Measurements from ENCODE around the gene GPR4.

DNA sequence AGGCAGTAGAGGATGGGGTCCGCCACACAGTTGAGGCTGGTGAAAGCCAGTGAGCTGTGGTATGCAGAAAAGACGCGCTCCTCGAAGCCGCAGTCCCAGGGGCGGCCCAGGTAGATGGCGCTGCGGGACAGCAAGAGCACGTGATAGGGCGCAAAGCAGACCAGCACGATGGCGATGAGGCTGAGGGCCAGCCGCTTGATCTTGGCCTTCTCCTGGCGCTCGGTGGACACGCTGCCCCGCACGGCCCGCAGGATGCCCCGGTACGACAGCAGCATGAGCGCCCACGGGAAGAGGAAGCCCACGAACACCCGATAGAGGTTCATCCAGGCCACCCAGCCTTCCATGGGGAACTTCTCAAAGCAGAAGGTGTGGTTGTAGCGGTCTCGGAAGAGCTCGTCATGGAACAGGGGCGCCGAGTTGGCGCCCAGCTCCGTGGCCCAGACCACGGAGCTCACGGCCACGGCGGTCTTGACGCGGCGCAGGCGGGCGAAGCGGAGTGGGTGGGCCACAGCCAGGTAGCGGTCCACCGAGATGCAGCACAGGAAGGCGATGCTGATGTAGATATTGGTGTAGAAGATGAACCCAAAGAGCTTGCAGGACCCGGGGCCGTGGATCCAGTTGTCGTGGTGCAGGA lies 10.9 kb downstream of the GPR4 start:
- TF ChIP-seq NFIC (IDR thresholded peaks at IDR 0.05) (no peak), CREB1 (IDR thresholded peaks at IDR 0.05; ENCODE audit: low read depth) (no peak), YY1 (IDR thresholded peaks at IDR 0.05; ENCODE audit: low read depth) (no peak), RAD21 (IDR thresholded peaks at IDR 0.05; ENCODE audit: low read depth) (peak; percentile 93), EP300 (IDR thresholded peaks at IDR 0.05; ENCODE audit: borderline replicate concordance) (no peak), TEAD4 (IDR thresholded peaks at IDR 0.05) (no peak), ZBTB7A (IDR thresholded peaks at IDR 0.05; ENCODE audit: low read depth) (no peak), TAF1 (IDR thresholded peaks at IDR 0.05; ENCODE audit: low read depth) (no peak), CEBPB (IDR thresholded peaks at IDR 0.05) (no peak), TCF12 (IDR thresholded peaks at IDR 0.05; ENCODE audit: low read depth) (no peak)
- TF ChIP-seq, protein P1, sequence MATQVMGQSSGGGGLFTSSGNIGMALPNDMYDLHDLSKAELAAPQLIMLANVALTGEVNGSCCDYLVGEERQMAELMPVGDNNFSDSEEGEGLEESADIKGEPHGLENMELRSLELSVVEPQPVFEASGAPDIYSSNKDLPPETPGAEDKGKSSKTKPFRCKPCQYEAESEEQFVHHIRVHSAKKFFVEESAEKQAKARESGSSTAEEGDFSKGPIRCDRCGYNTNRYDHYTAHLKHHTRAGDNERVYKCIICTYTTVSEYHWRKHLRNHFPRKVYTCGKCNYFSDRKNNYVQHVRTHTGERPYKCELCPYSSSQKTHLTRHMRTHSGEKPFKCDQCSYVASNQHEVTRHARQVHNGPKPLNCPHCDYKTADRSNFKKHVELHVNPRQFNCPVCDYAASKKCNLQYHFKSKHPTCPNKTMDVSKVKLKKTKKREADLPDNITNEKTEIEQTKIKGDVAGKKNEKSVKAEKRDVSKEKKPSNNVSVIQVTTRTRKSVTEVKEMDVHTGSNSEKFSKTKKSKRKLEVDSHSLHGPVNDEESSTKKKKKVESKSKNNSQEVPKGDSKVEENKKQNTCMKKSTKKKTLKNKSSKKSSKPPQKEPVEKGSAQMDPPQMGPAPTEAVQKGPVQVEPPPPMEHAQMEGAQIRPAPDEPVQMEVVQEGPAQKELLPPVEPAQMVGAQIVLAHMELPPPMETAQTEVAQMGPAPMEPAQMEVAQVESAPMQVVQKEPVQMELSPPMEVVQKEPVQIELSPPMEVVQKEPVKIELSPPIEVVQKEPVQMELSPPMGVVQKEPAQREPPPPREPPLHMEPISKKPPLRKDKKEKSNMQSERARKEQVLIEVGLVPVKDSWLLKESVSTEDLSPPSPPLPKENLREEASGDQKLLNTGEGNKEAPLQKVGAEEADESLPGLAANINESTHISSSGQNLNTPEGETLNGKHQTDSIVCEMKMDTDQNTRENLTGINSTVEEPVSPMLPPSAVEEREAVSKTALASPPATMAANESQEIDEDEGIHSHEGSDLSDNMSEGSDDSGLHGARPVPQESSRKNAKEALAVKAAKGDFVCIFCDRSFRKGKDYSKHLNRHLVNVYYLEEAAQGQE (IDR thresholded peaks at IDR 0.05; ENCODE audit: low read depth), result no peak
